CD14-positive monocyte (primary cell): ENCODE measurements around the gene HSCB. TPM values are rescaled to one million over a fixed set of nuclear protein-coding genes. Genes with fewer than 3 reads are reported as not detected.
"Not testable (repeated sequence)": the region's sequence is repeated elsewhere in the genome, so short reads cannot be mapped to it uniquely, and the experiment has no call there.

Experiments used
- DNase-seq, 3 donors: peaks; one replicate each; pipeline ENCODE4 v3.0.0-alpha.2; 2011 to 2022
- H2AFZ ChIP-seq: 2 replicates; pipeline ENCODE4 v1.6.0; 2012; ENCODE audit warnings: mild to moderate bottlenecking, low read depth, low read length, inconsistent platforms; ENCODE audit not compliant: insufficient read depth, poor library complexity, severe bottlenecking
- H3K27ac ChIP-seq, 2 donors: 1 replicate in 1 of 2; 2 replicates in 1 of 2; pipeline ENCODE4 v1.5.1; 2012 to 2013; ENCODE audit warnings: low read length in 2 of 2, control low read depth in 1 of 2, inconsistent platforms in 1 of 2, low read depth in 1 of 2, mild to moderate bottlenecking in 1 of 2
- H3K27me3 ChIP-seq, 2 donors: one replicate each; pipeline versions ENCODE4 v1.6.0 to v1.6.1; 2011 to 2013; ENCODE audit warnings: low read length in 2 of 2; ENCODE audit not compliant: control insufficient read depth in 2 of 2, insufficient read depth in 2 of 2
- H3K36me3 ChIP-seq, 2 donors: replicated peaks in 1 of 2; 1 replicate in 1 of 2; 2 replicates in 1 of 2; pipeline versions ENCODE4 v1.5.1 to v1.6.1; 2012 to 2013; ENCODE audit warnings: low read length in 2 of 2, control low read depth in 1 of 2, inconsistent platforms in 1 of 2, mild to moderate bottlenecking in 1 of 2; ENCODE audit not compliant: insufficient read depth in 2 of 2, control insufficient read depth in 1 of 2
- H3K4me1 ChIP-seq, 2 donors: 1 replicate in 1 of 2; 2 replicates in 1 of 2; pipeline versions ENCODE4 v1.5.1 to v1.6.1; 2012 to 2013; ENCODE audit warnings: low read length in 2 of 2, control low read depth in 1 of 2, inconsistent platforms in 1 of 2, mild to moderate bottlenecking in 1 of 2, moderate library complexity in 1 of 2; ENCODE audit not compliant: insufficient read depth in 2 of 2, control insufficient read depth in 1 of 2
- H3K4me2 ChIP-seq: replicated peaks from 2 replicates; pipeline ENCODE3; 2012; ENCODE audit warnings: low read length, moderate library complexity, mild to moderate bottlenecking; ENCODE audit not compliant: poor library complexity, severe bottlenecking; ENCODE audit errors: extremely low read depth
- H3K4me3 ChIP-seq, 3 experiments: fragments of 200-600 bp in 1 of 3; sonication (generic) in 1 of 3; replicated peaks in 1 of 3; 1 replicate in 2 of 3; 2 replicates in 1 of 3; pipeline ENCODE4 v1.5.1; 2011 to 2013; ENCODE audit warnings: low read length in 3 of 3, mild to moderate bottlenecking in 3 of 3, control low read depth in 2 of 3, low read depth in 2 of 3, inconsistent platforms in 1 of 3, moderate library complexity in 1 of 3
- H3K79me2 ChIP-seq: 2 replicates; pipeline ENCODE4 v1.6.0; 2012; ENCODE audit warnings: mild to moderate bottlenecking, control low read depth, inconsistent platforms, low read length, moderate library complexity; ENCODE audit not compliant: insufficient read depth
- H3K9ac ChIP-seq: 2 replicates; pipeline ENCODE4 v1.6.0; 2017; ENCODE audit warnings: low read length, mild to moderate bottlenecking; ENCODE audit not compliant: insufficient read depth, poor library complexity, severe bottlenecking
- H3K9me3 ChIP-seq, 2 donors: replicated peaks in 1 of 2; 1 replicate in 1 of 2; 2 replicates in 1 of 2; pipeline versions ENCODE4 v1.5.1 to v1.6.1; 2012 to 2013; ENCODE audit warnings: low read length in 2 of 2, control low read depth in 1 of 2; ENCODE audit not compliant: control insufficient read depth in 1 of 2, insufficient read depth in 1 of 2
- H4K20me1 ChIP-seq: 2 replicates; pipeline ENCODE4 v1.6.0; 2012; ENCODE audit warnings: mild to moderate bottlenecking, low read length, control low read depth, moderate library complexity; ENCODE audit not compliant: insufficient read depth
- H3K27ac Mint-ChIP-seq, 7 donors: one replicate each; pipeline ENCODE4 v1.8.0; 2020; ENCODE audit warnings: mild to moderate bottlenecking in 7 of 7, mixed read lengths in 7 of 7, moderate library complexity in 6 of 7, inconsistent platforms in 2 of 7
- H3K27me3 Mint-ChIP-seq, 3 donors: one replicate each; pipeline ENCODE4 v1.8.0; 2021 to 2022; ENCODE audit warnings: low read depth in 3 of 3, mild to moderate bottlenecking in 3 of 3, mixed read lengths in 3 of 3, moderate library complexity in 3 of 3, inconsistent platforms in 1 of 3
- H3K36me3 Mint-ChIP-seq, 2 donors: one replicate each; pipeline ENCODE4 v1.8.0; 2020; ENCODE audit warnings: mixed read lengths in 2 of 2, inconsistent platforms in 1 of 2, mild to moderate bottlenecking in 1 of 2
- H3K4me1 Mint-ChIP-seq: one replicate; pipeline ENCODE4 v1.8.0; 2020; ENCODE audit warnings: mild to moderate bottlenecking, mixed read lengths
- H3K4me3 Mint-ChIP-seq, 2 donors: one replicate each; pipeline ENCODE4 v1.8.0; 2020; ENCODE audit warnings: mild to moderate bottlenecking in 2 of 2, mixed read lengths in 2 of 2, moderate library complexity in 1 of 2
- H3K9me3 Mint-ChIP-seq, 7 donors: one replicate each; pipeline ENCODE4 v1.8.0; 2020 to 2022; ENCODE audit warnings: mixed read lengths in 7 of 7, mild to moderate bottlenecking in 6 of 7, moderate library complexity in 6 of 7, inconsistent platforms in 2 of 7
- CTCF ChIP-seq: fragments of 200-600 bp; IDR thresholded peaks from one replicate; pipeline ENCODE4 v1.8.0; 2022; ENCODE audit warnings: antibody characterized with exemption, mild to moderate bottlenecking
- WGBS: methylation state at CpG from one replicate; pipeline ENCODE4 v1.1.5; 2013; ENCODE audit warnings: missing lambda C conversion rate; ENCODE audit not compliant: insufficient coverage; 5-methylcytosine and 5-hydroxymethylcytosine counted together
- intact Hi-C, 2 donors: fragments of 100-400 bp; cut with micrococcal nuclease; formaldehyde crosslinking; loops; one replicate each; pipeline versions ENCODE4 v1.15.0 to v1.15.1; 2023
- polyA minus RNA-seq: library from RNA; depleted of rRNA, polyadenylated mRNA; stranded (reverse); fragments of >200 nt; gene quantifications from 2 replicates; pipeline ENCODE4 v1.2.3, GENCODE V29; 2012
- polyA plus RNA-seq, 3 donors: library from polyadenylated mRNA; depleted of rRNA in 1 of 3; unstranded in 2 of 3; stranded (reverse) in 1 of 3; fragments of 300-500 nt in 2 of 3; fragments of >200 nt in 1 of 3; fragmentation: Illumina TruSeq in 2 of 3; gene quantifications; 1 replicate in 2 of 3; 2 replicates in 1 of 3; pipeline ENCODE4 v1.2.3, GENCODE V29; 2012 to 2021
- total RNA-seq, 12 experiments: library from RNA in 1 of 12; stranded (reverse) in 1 of 12; fragments of 120-200 nt in 1 of 12; gene quantifications; one replicate each; pipeline ENCODE4 v1.2.4 and lab custom pipeline; 2013 to 2026; ENCODE audit warnings: mixed read lengths in 6 of 12, inconsistent platforms in 1 of 12

HSCB gene, protein sequence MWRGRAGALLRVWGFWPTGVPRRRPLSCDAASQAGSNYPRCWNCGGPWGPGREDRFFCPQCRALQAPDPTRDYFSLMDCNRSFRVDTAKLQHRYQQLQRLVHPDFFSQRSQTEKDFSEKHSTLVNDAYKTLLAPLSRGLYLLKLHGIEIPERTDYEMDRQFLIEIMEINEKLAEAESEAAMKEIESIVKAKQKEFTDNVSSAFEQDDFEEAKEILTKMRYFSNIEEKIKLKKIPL
- 17.3 TPM for total RNA-seq (2013)
- polyA plus RNA-seq (10 to 100 TPM; 10.1 to 13.2 (median 10.3) TPM), polyA minus RNA-seq (3.2 and 8.1 TPM in 2 replicates), total RNA-seq (lab: John Stamatoyannopoulos, UW) (0.92 to 7.1 (median 5.5) reads per million in 11 experiments)

DNA sequence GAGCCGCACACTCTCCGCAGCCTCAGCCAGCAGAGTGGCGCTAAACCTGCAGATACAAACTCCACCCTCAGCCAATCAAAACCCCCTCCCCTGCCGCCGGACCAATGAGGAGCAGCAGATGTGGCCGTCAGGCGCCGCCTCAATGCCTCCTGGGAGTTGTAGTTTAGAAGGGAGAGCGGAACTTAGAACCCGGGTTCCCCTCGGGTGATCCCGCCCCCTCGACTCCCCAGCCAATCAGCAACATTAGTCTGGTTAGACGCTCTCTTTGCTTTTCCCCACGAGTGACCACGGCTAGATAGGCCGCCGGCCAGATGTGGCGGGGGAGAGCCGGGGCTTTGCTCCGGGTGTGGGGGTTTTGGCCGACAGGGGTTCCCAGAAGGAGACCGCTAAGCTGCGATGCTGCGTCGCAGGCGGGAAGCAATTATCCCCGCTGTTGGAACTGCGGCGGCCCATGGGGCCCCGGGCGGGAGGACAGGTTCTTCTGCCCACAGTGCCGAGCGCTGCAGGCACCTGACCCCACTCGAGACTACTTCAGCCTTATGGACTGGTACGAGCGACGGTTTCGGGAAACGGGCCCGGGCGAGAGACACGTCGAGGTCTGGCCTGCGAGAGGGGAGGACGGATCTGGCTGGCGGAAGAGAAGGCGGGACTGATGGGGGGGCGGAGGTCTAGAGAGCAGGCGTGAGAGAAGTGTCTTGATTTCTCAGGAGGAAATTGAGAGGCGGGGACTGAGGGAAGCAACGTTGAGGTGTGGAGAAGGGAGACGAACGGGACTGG, at the start of gene HSCB, which contains the start of gene CHEK2:
HSCB (plus strand) TSS at position 255 of the 777 bp plus-strand sequence; CDS start at position 312, 57 bp downstream.
CHEK2 (minus strand) TSS at position 36 of the 777 bp plus-strand sequence. CDS start 7,099 bp downstream, outside the sequence.
- Mint-ChIP-seq H3K4me1 (peaks cover 25% of the 10 kb centered on the region), H3K4me3 (peak within 1 kb of the TSS; percentile 96 to 98), H3K9me3 (no peaks in the 10 kb centered on the region), H3K27ac (peak within 1 kb of the TSS; percentile 92 to 98 (median 96)), H3K27me3 (no peaks in the 10 kb centered on the region), H3K36me3 (peaks cover 29 to 47% of the 10 kb centered on the region in 2 donors)
- Histone ChIP-seq H3K27ac (peak within 1 kb of the TSS; percentile 85 to 89), H3K9me3 (no peaks in the 10 kb centered on the region), H3K4me1 (peaks cover 11 to 22% of the 10 kb centered on the region in 2 donors), H3K9ac (peak within 1 kb of the TSS; percentile 81), H3K36me3 (peaks cover 23 to 45% of the 10 kb centered on the region in 2 donors), H3K4me3 (peak within 1 kb of the TSS; percentile 66 to 100 (median 91)), H4K20me1 (no peaks in the 10 kb centered on the region), H3K79me2 (peaks cover 57% of the 10 kb centered on the region), H3K27me3 (no peaks in the 10 kb centered on the region), H3K4me2 (peak within 1 kb of the TSS; percentile 81), H2AFZ (peak within 1 kb of the TSS; percentile 98)
- WGBS: under 1% methylated on average over 46 of the region's 54 CpGs
- DNase-seq: peak; percentile 96 to 98 (median 97)
- intact Hi-C loops: loop anchor here (1.0 to 5.0 kb wide), 3 partner anchors 30 to 140 kb away; partner anchors contain the start of genes CCDC117 (in 2 of the 2) and ZNRF3 (in 1 of the 2)
- no peak for TF ChIP-seq CTCF

DNA sequence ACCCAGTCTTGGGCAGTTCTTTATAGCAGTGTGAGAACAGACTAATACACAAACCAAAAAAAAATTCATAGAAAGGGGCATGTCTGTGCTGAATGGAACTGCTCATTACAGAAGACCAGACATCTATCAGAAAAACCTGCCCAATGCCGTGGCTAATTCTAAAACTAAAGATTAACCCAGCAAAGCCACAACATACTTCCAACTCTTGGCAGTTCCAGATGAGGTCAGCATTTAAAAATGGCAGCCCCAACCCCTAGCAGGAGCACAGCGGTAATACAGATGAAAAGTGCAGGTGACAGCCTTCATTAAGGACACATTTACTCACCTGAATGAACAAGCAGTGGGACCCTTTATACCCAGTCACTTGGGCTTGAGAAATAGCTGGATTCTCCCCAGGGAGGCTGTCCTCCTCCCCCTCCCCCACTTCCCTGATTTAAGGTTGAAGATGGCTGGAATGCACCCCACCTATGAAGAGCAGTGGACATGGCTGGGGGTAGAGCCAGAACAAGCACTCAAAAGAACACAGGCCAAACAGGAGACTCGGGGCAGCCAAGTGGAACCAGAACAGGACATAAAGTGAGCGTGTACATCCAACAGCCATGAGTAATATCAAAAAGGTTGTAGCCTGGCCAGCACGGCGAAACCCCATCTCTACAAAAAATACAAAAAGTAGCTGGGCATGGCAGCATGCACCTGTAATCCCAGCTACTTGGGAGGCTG, 48.6 kb upstream of the HSCB start:
- H3K4me1 ChIP-seq, H3K27me3 Mint-ChIP-seq, H3K4me2 ChIP-seq, H2AFZ ChIP-seq, DNase-seq, H3K79me2 ChIP-seq, H3K27me3 ChIP-seq, H3K9me3 ChIP-seq, H3K27ac ChIP-seq, H4K20me1 ChIP-seq, H3K4me1 Mint-ChIP-seq, H3K4me3 Mint-ChIP-seq, H3K9ac ChIP-seq, H3K9me3 Mint-ChIP-seq, H3K27ac Mint-ChIP-seq, intact Hi-C loops, H3K4me3 ChIP-seq: not testable (repeated sequence)
- peaks cover 3 to 32% of the 10 kb centered on the region in 2 donors for H3K36me3 ChIP-seq
- peaks cover 58 to 61% of the 10 kb centered on the region in 2 donors for H3K36me3 Mint-ChIP-seq
- WGBS: 100% methylated on average over 3 of the region's 6 CpGs
